Neural cell (in vitro differentiated cells): ENCODE data around the gene DNAJC16. TPM values are rescaled to one million over a fixed set of nuclear protein-coding genes. Genes with fewer than 3 reads are reported as not detected.

ENCODE experiments used
- H2AFZ ChIP-seq: fragments of 200-600, 300-800 bp; sonication (generic), shearing (Covaris generic); 2 replicates; pipeline ENCODE4 v1.6.0; 2014; ENCODE audit warnings: low read depth, mild to moderate bottlenecking, antibody characterized with exemption, low read length, moderate library complexity
- H3F3A ChIP-seq: fragments of 200-600 bp; shearing (Covaris generic); 2 replicates; pipeline ENCODE4 v1.6.1; 2016; ENCODE audit warnings: mild to moderate bottlenecking, moderate library complexity, mixed read lengths, antibody characterized with exemption, low read length; ENCODE audit not compliant: insufficient read depth, poor library complexity, severe bottlenecking
- H3K27ac ChIP-seq: fragments of 200-600, 300-800 bp; sonication (generic), shearing (Covaris generic); 2 replicates; pipeline ENCODE4 v1.5.1; 2014; ENCODE audit warnings: mild to moderate bottlenecking, low read length, moderate library complexity
- H3K27me3 ChIP-seq: fragments of 300-800, 200-600 bp; sonication (generic), shearing (Covaris generic); 2 replicates; pipeline ENCODE4 v1.6.0; 2014; ENCODE audit warnings: mild to moderate bottlenecking, low read depth, low read length, moderate library complexity; ENCODE audit not compliant: insufficient read depth
- H3K36me3 ChIP-seq: fragments of 300-800, 200-600 bp; sonication (generic), shearing (Covaris generic); 2 replicates; pipeline ENCODE4 v1.5.1; 2014; ENCODE audit warnings: mild to moderate bottlenecking, antibody characterized with exemption, low read length, moderate library complexity; ENCODE audit not compliant: insufficient read depth
- H3K4me2 ChIP-seq: fragments of 300-800, 200-600 bp; sonication (generic), shearing (Covaris generic); 2 replicates; pipeline ENCODE4 v1.6.0; 2014; ENCODE audit warnings: mild to moderate bottlenecking, low read length
- H3K4me3 ChIP-seq: fragments of 300-800, 200-600 bp; sonication (generic), shearing (Covaris generic); 2 replicates; pipeline ENCODE4 v1.5.1; 2014; ENCODE audit warnings: mild to moderate bottlenecking, low read length, moderate library complexity
- H3K79me2 ChIP-seq: fragments of 200-600 bp; shearing (Covaris generic); replicated peaks from 2 replicates; pipeline ENCODE4 v1.6.0; 2014; ENCODE audit warnings: mild to moderate bottlenecking, low read length, moderate library complexity; ENCODE audit not compliant: insufficient read depth
- H3K9ac ChIP-seq: fragments of 300-800, 200-600 bp; sonication (generic), shearing (Covaris generic); 2 replicates; pipeline ENCODE4 v1.6.1; 2016; ENCODE audit warnings: mild to moderate bottlenecking, low read length, mixed read lengths
- H3K9me2 ChIP-seq: fragments of 200-600 bp; shearing (Covaris generic); 2 replicates; pipeline ENCODE4 v1.6.1; 2016; ENCODE audit warnings: mild to moderate bottlenecking, low read length, mixed read lengths; ENCODE audit not compliant: insufficient read depth
- H3K9me3 ChIP-seq: fragments of 200-600, 300-800 bp; sonication (generic), shearing (Covaris generic); 2 replicates; pipeline ENCODE4 v1.6.1; 2016; ENCODE audit warnings: mild to moderate bottlenecking, mixed run types, low read length, moderate library complexity, mixed read lengths
- H4K20me1 ChIP-seq: fragments of 200-600 bp; shearing (Covaris generic); 2 replicates; pipeline ENCODE4 v1.6.1; 2016; ENCODE audit warnings: mild to moderate bottlenecking, mixed run types; ENCODE audit not compliant: insufficient read depth
- CTCF ChIP-seq: fragments of 450-650 bp; IDR thresholded peaks from 2 replicates; pipeline ENCODE4 v1.5.1; 2014; ENCODE audit warnings: antibody characterized with exemption, mild to moderate bottlenecking, moderate library complexity; ENCODE audit not compliant: poor library complexity, severe bottlenecking
- EP300 ChIP-seq: fragments of 450-650 bp; conservative IDR thresholded peaks from 2 replicates; pipeline ENCODE4 v1.6.1; 2014; ENCODE audit warnings: antibody characterized with exemption, mild to moderate bottlenecking, moderate library complexity; ENCODE audit not compliant: poor library complexity, severe bottlenecking
- EZH2 ChIP-seq: fragments of 200-600, 300-800 bp; shearing (Covaris generic), sonication (generic); IDR thresholded peaks from 2 replicates; pipeline ENCODE4 v1.6.1; 2014; ENCODE audit warnings: antibody characterized with exemption, low read length, borderline replicate concordance, mild to moderate bottlenecking; ENCODE audit not compliant: insufficient read depth, poor library complexity, severe bottlenecking
- MXI1 ChIP-seq: fragments of 450-650 bp; conservative IDR thresholded peaks from 2 replicates; pipeline ENCODE4 v1.6.1; 2014; ENCODE audit warnings: antibody characterized with exemption, mild to moderate bottlenecking; ENCODE audit not compliant: poor library complexity, severe bottlenecking
- POLR2AphosphoS5 ChIP-seq: IDR thresholded peaks from 2 replicates; pipeline ENCODE4 v1.6.1; 2012
- RAD21 ChIP-seq: fragments of 450-650 bp; conservative IDR thresholded peaks from 2 replicates; pipeline ENCODE4 v1.6.1; 2014; ENCODE audit warnings: antibody characterized with exemption, mild to moderate bottlenecking, moderate library complexity
- REST ChIP-seq: IDR thresholded peaks from 2 replicates; pipeline ENCODE4 v1.6.1; 2012; ENCODE audit warnings: borderline replicate concordance
- SMC3 ChIP-seq: fragments of 450-650 bp; conservative IDR thresholded peaks from 2 replicates; pipeline ENCODE4 v1.6.1; 2014; ENCODE audit warnings: antibody characterized with exemption, mild to moderate bottlenecking, moderate library complexity; ENCODE audit not compliant: poor library complexity
- TAF1 ChIP-seq: IDR thresholded peaks from 2 replicates; pipeline ENCODE4 v1.6.1; 2012; ENCODE audit warnings: low read depth
- polyA plus RNA-seq: library from polyadenylated mRNA; depleted of rRNA; stranded (reverse); fragments of >200 nt; gene quantifications from 2 replicates; pipeline ENCODE4 v1.2.3, GENCODE V29; 2014

The DNAJC16 gene
- polyA plus RNA-seq, 1 donor from 2014 or later = 10.9 TPM

- no peaks in the 10 kb centered on the region for H3K27me3 ChIP-seq
- peak overlapping the region; percentile 95 for H3K27ac ChIP-seq
- peak overlapping the region; percentile 85 for H3K9ac ChIP-seq
- H4K20me1 ChIP-seq = no peaks in the 10 kb centered on the region
- peaks cover 11% of the 10 kb centered on the region for H3F3A ChIP-seq
- TF ChIP-seq RAD21 = no peak
- TF ChIP-seq MXI1 = no peak
- no peak for TF ChIP-seq POLR2AphosphoS5
- no peak for TF ChIP-seq EZH2
- no peak for TF ChIP-seq REST
- TF ChIP-seq TAF1 = no peak
- TF ChIP-seq CTCF = no peak
- no peak for TF ChIP-seq SMC3
- no peak for TF ChIP-seq EP300
- H2AFZ ChIP-seq = peak overlapping the region; percentile 73
- peak overlapping the region; percentile 95 for H3K4me3 ChIP-seq
- H3K9me2 ChIP-seq = no peaks in the 10 kb centered on the region
- peak overlapping the region; percentile 51 for H3K4me2 ChIP-seq
- H3K36me3 ChIP-seq = no peaks in the 10 kb centered on the region
- peaks cover 32% of the 10 kb centered on the region for H3K79me2 ChIP-seq
- no peaks in the 10 kb centered on the region for H3K9me3 ChIP-seq
Measured at GRCh38 chr1:15525050-15526020, 1.3 kb upstream of the DNAJC16 start.

GRCh38 chr1:15526021-15526489 lies 593 bp upstream of the DNAJC16 start:
- no peaks in the 10 kb centered on the region for H4K20me1 ChIP-seq
- peak overlapping the region; percentile 95 for H3K4me3 ChIP-seq
- peak overlapping the region; percentile 85 for H3K9ac ChIP-seq
- H3K36me3 ChIP-seq = no peaks in the 10 kb centered on the region
- H3K9me2 ChIP-seq = no peaks in the 10 kb centered on the region
- TF ChIP-seq MXI1 = no peak
- TF ChIP-seq POLR2AphosphoS5 = no peak
- TF ChIP-seq TAF1 = no peak
- no peak for TF ChIP-seq REST
- TF ChIP-seq EZH2 = no peak
- no peak for TF ChIP-seq RAD21
- TF ChIP-seq SMC3 = no peak
- no peak for TF ChIP-seq CTCF
- no peak for TF ChIP-seq EP300
- H3K9me3 ChIP-seq = no peaks in the 10 kb centered on the region
- H3F3A ChIP-seq = peaks cover 11% of the 10 kb centered on the region
- no peaks in the 10 kb centered on the region for H3K27me3 ChIP-seq
- H3K27ac ChIP-seq = peak overlapping the region; percentile 95
- H3K79me2 ChIP-seq = peaks cover 32% of the 10 kb centered on the region
- peak overlapping the region; percentile 51 for H3K4me2 ChIP-seq
- no peak overlapping the region for H2AFZ ChIP-seq
